HG02884 (cell line): ENCODE measurements around the gene TRMT44.
"Not testable (repeated sequence)": the region's sequence is repeated elsewhere in the genome, so short reads cannot be mapped to it uniquely, and the experiment has no call there.

Experiments
- ATAC-seq: cut with Tn5 transposase; IDR thresholded peaks from one replicate; pipeline ENCODE4 v1.9.1; 2021; ENCODE audit warnings: mild to moderate bottlenecking, moderate library complexity; ENCODE audit not compliant: unreplicated experiment

TRMT44 gene

GRCh38 chr4:8406887-8407286 lies 33.7 kb upstream of the TRMT44 start:
- not testable (repeated sequence) for ATAC-seq

GRCh38 chr4:8407316-8407715 lies 33.3 kb upstream of the TRMT44 start:
- ATAC-seq: no peak

GRCh38 chr4:8407756-8408155 lies 32.8 kb upstream of the TRMT44 start:
- no peak for ATAC-seq

GRCh38 chr4:8409264-8410065 lies 31.1 kb upstream of the TRMT44 start:
- no peak for ATAC-seq

GRCh38 chr4:8410066-8410625 lies 30.4 kb upstream of the TRMT44 start:
- ATAC-seq: no peak

- ATAC-seq: no peak
Measured at GRCh38 chr4:8410641-8411271, 29.8 kb upstream of the TRMT44 start.

GRCh38 chr4:8411351-8412180 lies 29.0 kb upstream of the TRMT44 start:
- ATAC-seq: no peak

GRCh38 chr4:8412288-8412687 lies 28.3 kb upstream of the TRMT44 start:
- no peak for ATAC-seq

GRCh38 chr4:8414377-8414776 lies 26.2 kb upstream of the TRMT44 start:
- no peak for ATAC-seq

- ATAC-seq: no peak
Measured at GRCh38 chr4:8417071-8417614, 23.4 kb upstream of the TRMT44 start.

- ATAC-seq: peak; percentile 85
Measured at GRCh38 chr4:8419222-8420041, 21.1 kb upstream of the TRMT44 start.

GRCh38 chr4:8420151-8420550 lies 20.4 kb upstream of the TRMT44 start:
- ATAC-seq: not testable (repeated sequence)

- no peak for ATAC-seq
Measured at GRCh38 chr4:8422327-8422726, 18.2 kb upstream of the TRMT44 start.

GRCh38 chr4:8422786-8423185 lies 17.8 kb upstream of the TRMT44 start:
- no peak for ATAC-seq

- no peak for ATAC-seq
Measured at GRCh38 chr4:8427262-8427661, 13.3 kb upstream of the TRMT44 start.

GRCh38 chr4:8427761-8428287 lies 12.8 kb upstream of the TRMT44 start:
- ATAC-seq: peak; percentile 43

- peak; percentile 92 for ATAC-seq
Measured at GRCh38 chr4:8428288-8429097, 12.1 kb upstream of the TRMT44 start.

GRCh38 chr4:8431553-8431952 lies 9.0 kb upstream of the TRMT44 start:
- ATAC-seq: no peak

GRCh38 chr4:8433136-8433535 lies 7.4 kb upstream of the TRMT44 start:
- ATAC-seq: no peak
